Activated CD4-positive, alpha-beta T cell treated with anti-CD3 and anti-CD28 coated beads, Interleukin-2, amount 10 ng/mL, durations not matched to agents 7 days and 5 days (primary cell): ENCODE results near the gene DCAF17. TPM values are rescaled to one million over a fixed set of nuclear protein-coding genes. Genes with fewer than 3 reads are reported as not detected.
"Not testable (repeated sequence)": the region's sequence is repeated elsewhere in the genome, so short reads cannot be mapped to it uniquely, and the experiment has no call there.

ENCODE experiments used
- CTCF ChIA-PET: fragments of 350-600 bp; sonication (Branson Sonifier 250); formaldehyde crosslinking; loops from one replicate; lab custom pipeline; 2021; ENCODE audit warnings: antibody characterized with exemption; lab: Charles Lee
- POLR2A ChIA-PET: fragments of 350-600 bp; sonication (Branson Sonifier 250); formaldehyde crosslinking; loops from one replicate; lab custom pipeline; 2021; ENCODE audit warnings: antibody characterized with exemption; lab: Charles Lee
- DNase-seq: peaks from one replicate; pipeline ENCODE4 v3.0.0-alpha.2; 2020
- H3K27ac Mint-ChIP-seq: one replicate; pipeline ENCODE4 v1.8.0; 2021; ENCODE audit warnings: mild to moderate bottlenecking, moderate library complexity, mixed read lengths
- H3K27me3 Mint-ChIP-seq: one replicate; pipeline ENCODE4 v1.8.0; 2021; ENCODE audit warnings: mixed read lengths
- H3K36me3 Mint-ChIP-seq: one replicate; pipeline ENCODE4 v1.8.0; 2021; ENCODE audit warnings: low read depth, mixed read lengths
- H3K4me1 Mint-ChIP-seq: one replicate; pipeline ENCODE4 v1.8.0; 2021; ENCODE audit warnings: mixed read lengths
- H3K4me3 Mint-ChIP-seq: one replicate; pipeline ENCODE4 v1.8.0; 2021; ENCODE audit warnings: mild to moderate bottlenecking, moderate library complexity, mixed read lengths
- H3K9me3 Mint-ChIP-seq: one replicate; pipeline ENCODE4 v1.8.0; 2021; ENCODE audit warnings: mixed read lengths
- total RNA-seq, 2 experiments: library from RNA; stranded (reverse); gene quantifications; one replicate each; pipeline ENCODE4 v1.2.3, GENCODE V29; 2021

Gene DCAF17
- total RNA-seq, 2 experiments from 2014 or later: 15.8 to 19.0 TPM

- CTCF ChIA-PET: interaction anchor here (0.6 kb wide), 1 partner anchor 29 kb away, joined by 3 read pairs; no protein-coding TSS in a partner anchor
- POLR2A ChIA-PET: no interaction called here
- H3K4me1 Mint-ChIP-seq: peaks cover 17% of the 10 kb centered on the region
- H3K27me3 Mint-ChIP-seq: no peaks in the 10 kb centered on the region
- H3K36me3 Mint-ChIP-seq: peaks cover 12% of the 10 kb centered on the region
- no peak overlapping the region for H3K27ac Mint-ChIP-seq
- H3K4me3 Mint-ChIP-seq: no peak overlapping the region
- H3K9me3 Mint-ChIP-seq: no peaks in the 10 kb centered on the region
- DNase-seq: no peak
These were observed 21.4 kb upstream of the DCAF17 start for GRCh38 chr2:171412571-171413175.

- DNase-seq, POLR2A ChIA-PET, H3K9me3 Mint-ChIP-seq, H3K4me3 Mint-ChIP-seq, H3K27me3 Mint-ChIP-seq: not testable (repeated sequence)
- CTCF ChIA-PET: interaction anchor here (0.6 to 0.7 kb wide), 2 partner anchors 525 to 1211 kb away, joined by 4 to 5 read pairs; no protein-coding TSS in a partner anchor
- peak overlapping the region; percentile 9 for H3K27ac Mint-ChIP-seq
- H3K4me1 Mint-ChIP-seq: peaks cover 12% of the 10 kb centered on the region
- peaks cover 12% of the 10 kb centered on the region for H3K36me3 Mint-ChIP-seq
These were observed 19.4 kb upstream of the DCAF17 start for GRCh38 chr2:171414645-171415044.

GRCh38 chr2:171416009-171416926 is 17.8 kb upstream of the DCAF17 start:
- H3K9me3 Mint-ChIP-seq: no peaks in the 10 kb centered on the region
- peaks cover 10% of the 10 kb centered on the region for H3K36me3 Mint-ChIP-seq
- H3K27me3 Mint-ChIP-seq: no peaks in the 10 kb centered on the region
- peaks cover 16% of the 10 kb centered on the region for H3K4me1 Mint-ChIP-seq
- H3K27ac Mint-ChIP-seq: no peak overlapping the region
- DNase-seq: peak; percentile 86
- no peak overlapping the region for H3K4me3 Mint-ChIP-seq
- ChIA-PET CTCF (interaction anchor here (0.8 to 2.1 kb wide), 25 partner anchors 9 to 487 kb away, joined by 3 to 25 read pairs (median 4); partner anchors contain the start of genes DCAF17, GORASP2 and METTL8), POLR2A (interaction anchor here (0.6 to 0.9 kb wide), 2 partner anchors 18 to 132 kb away, joined by 3 read pairs; partner anchors contain the start of genes DCAF17 and METTL8)

DNA sequence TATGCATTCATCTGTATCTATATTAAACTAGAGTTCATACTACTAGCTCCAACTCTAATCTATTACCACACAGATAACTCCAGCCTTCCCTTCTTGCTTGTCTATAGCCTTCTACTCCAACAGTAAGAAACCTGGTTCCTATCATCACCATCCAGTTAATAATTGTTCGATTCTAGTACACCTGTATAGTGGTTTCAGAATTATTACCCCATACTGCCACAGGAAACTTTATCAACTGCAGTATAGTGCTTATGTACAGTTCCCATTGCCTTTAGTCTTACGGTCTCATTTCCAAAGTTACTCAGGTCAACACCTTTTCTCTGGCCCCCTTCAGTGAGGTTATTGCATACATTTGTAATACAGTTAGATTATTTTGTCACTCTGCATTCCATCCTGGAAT is 14.7 kb upstream of the DCAF17 start:
- POLR2A ChIA-PET: no interaction called here

DNA sequence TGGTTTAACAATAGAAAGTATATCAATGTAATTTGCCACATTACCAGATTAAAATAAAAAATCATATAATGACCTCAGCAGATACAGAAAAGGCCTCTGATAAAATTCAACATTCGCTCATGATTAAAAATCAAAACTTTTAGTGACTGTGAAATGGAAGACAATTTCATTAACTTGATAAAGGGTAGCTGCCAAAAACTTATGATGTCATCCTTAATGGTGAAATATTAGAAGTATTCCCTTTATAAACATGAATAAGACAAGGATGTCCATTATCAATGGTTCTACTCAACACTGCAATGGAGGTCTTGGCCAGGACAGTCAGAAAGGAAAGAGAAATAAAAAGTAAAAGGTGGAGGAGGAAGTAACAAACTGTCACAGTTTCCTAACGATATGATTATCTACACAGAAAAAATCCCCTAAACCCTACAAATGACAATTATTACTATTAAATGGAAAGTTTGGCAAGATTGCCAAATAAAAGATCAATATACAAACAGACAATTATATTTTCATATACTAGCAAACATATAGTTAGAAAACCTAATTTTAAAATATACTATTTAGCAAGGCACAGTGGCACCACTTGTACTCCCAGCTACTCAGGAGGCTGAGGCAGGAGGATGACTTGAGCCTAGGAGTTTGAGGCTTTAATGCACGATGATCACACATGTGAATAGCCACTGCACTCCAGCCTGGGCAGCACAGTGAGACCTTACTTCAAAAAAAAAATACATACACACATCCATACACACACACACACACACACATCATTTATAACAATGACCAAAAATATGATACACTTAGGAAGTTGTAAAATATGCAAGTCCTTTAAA is 13.1 kb upstream of the DCAF17 start:
- ChIA-PET POLR2A (no interaction called here), CTCF (interaction anchor here (0.8 to 1.0 kb wide), 2 partner anchors 10 kb away, joined by 3 to 4 read pairs; no protein-coding TSS in a partner anchor)
- H3K4me1 Mint-ChIP-seq: peaks cover 8% of the 10 kb centered on the region
- DNase-seq: no peak
- no peaks in the 10 kb centered on the region for H3K27me3 Mint-ChIP-seq
- H3K4me3 Mint-ChIP-seq: no peak overlapping the region
- peaks cover 35% of the 10 kb centered on the region for H3K36me3 Mint-ChIP-seq
- H3K27ac Mint-ChIP-seq: no peak overlapping the region
- H3K9me3 Mint-ChIP-seq: peaks cover 32% of the 10 kb centered on the region

More for the DNA sequence above, 14.7 kb upstream of the DCAF17 start:
- Mint-ChIP-seq H3K27ac (no peak overlapping the region), H3K36me3 (peaks cover 28% of the 10 kb centered on the region), H3K4me3 (no peak overlapping the region), H3K9me3 (peaks cover 19% of the 10 kb centered on the region), H3K27me3 (no peaks in the 10 kb centered on the region), H3K4me1 (peaks cover 16% of the 10 kb centered on the region)
- no peak for DNase-seq
- CTCF ChIA-PET: interaction anchor here (1.2 kb wide), 1 partner anchor 447 kb away, joined by 4 read pairs; no protein-coding TSS in a partner anchor

- H3K27me3 Mint-ChIP-seq, DNase-seq, POLR2A ChIA-PET, H3K27ac Mint-ChIP-seq, CTCF ChIA-PET, H3K4me1 Mint-ChIP-seq, H3K4me3 Mint-ChIP-seq: not testable (repeated sequence)
- Mint-ChIP-seq H3K36me3 (peaks cover 37% of the 10 kb centered on the region), H3K9me3 (peaks cover 38% of the 10 kb centered on the region)
These were observed 11.1 kb upstream of the DCAF17 start for GRCh38 chr2:171422710-171423495.

DNA sequence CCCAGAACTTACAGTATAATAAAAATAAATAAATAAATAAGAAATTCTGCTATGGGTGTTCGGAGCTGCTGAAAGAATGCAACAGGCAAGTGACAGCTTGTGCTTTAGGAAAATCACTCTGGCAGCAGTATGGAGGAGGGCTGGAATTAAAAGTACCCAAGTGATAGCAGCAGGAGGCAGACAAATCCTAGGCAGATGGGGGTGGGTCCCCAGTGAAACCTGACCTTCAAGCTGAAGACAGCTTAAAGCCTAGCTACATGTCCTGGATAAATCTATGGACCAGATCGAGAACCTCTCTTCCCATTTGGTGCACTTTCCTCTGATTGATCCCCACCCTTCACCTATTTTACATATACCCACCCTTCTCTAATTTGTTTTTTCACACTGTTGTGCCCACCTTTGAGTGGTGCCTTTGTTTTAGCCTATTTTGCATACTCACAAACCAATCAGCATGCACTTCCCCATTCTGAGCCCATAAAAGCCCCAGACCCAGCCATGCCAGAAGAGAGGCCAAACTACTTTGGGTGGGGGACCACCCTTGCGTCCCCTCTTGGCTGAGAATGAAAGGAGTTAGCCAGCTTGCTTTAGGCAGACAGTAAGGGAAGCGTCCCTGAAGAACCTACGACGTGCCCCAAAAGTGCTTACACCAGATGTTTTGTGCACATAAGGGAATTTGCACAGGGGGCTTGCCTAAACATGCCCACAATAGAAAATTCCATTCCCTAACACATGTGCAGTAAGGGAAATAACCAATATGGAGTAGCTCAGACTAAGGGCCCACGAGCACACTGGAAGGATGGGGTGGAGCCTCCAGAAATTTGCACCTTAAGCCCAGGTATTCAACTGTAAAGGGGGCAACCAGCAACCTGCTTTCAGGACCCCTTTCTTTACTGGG is 3.3 kb upstream of the DCAF17 start:
- ChIA-PET CTCF (interaction anchor here (0.9 to 4.4 kb wide), 6 partner anchors 9 to 502 kb away, joined by 3 to 25 read pairs (median 6); partner anchors contain the start of gene GORASP2), POLR2A (no interaction called here)
- Mint-ChIP-seq H3K27ac (no peak overlapping the region), H3K36me3 (peaks cover 32% of the 10 kb centered on the region), H3K9me3 (peaks cover 20% of the 10 kb centered on the region), H3K4me1 (peaks cover 33% of the 10 kb centered on the region), H3K27me3 (no peaks in the 10 kb centered on the region), H3K4me3 (no peak overlapping the region)
- DNase-seq: no peak

DNA sequence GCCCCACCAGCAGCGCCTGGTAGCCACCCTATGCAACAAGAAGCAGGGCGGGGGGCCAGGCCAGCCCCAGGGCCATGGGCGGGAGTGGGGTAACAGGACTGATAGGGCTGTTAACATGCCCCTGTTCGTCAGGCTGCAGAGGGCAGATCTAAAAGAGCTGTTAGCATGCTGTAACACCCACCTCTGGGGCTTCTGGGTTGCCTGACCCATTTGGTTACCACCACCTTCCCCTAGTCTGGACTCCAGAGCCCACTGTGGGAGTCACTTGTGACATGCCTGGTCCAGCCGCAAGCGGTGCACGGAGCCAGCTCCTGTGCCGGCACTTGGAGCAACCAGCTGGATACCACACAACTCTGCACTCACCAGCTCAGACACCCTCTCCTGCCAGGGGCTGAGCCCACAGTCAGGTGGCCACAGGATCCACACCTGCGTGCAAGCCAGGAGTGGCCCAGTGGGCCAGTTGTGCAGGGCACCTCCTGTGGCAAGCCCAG is 2.3 kb upstream of the DCAF17 start:
- Mint-ChIP-seq H3K9me3 (peaks cover 20% of the 10 kb centered on the region), H3K4me1 (peaks cover 35% of the 10 kb centered on the region), H3K4me3 (no peak overlapping the region), H3K27me3 (no peaks in the 10 kb centered on the region), H3K27ac (no peak overlapping the region), H3K36me3 (peaks cover 39% of the 10 kb centered on the region)
- POLR2A ChIA-PET: no interaction called here
- CTCF ChIA-PET: interaction anchor here (1.0 to 4.4 kb wide), 5 partner anchors 10 to 503 kb away, joined by 3 to 25 read pairs (median 8); partner anchors contain the start of gene GORASP2
- no peak for DNase-seq

DNA sequence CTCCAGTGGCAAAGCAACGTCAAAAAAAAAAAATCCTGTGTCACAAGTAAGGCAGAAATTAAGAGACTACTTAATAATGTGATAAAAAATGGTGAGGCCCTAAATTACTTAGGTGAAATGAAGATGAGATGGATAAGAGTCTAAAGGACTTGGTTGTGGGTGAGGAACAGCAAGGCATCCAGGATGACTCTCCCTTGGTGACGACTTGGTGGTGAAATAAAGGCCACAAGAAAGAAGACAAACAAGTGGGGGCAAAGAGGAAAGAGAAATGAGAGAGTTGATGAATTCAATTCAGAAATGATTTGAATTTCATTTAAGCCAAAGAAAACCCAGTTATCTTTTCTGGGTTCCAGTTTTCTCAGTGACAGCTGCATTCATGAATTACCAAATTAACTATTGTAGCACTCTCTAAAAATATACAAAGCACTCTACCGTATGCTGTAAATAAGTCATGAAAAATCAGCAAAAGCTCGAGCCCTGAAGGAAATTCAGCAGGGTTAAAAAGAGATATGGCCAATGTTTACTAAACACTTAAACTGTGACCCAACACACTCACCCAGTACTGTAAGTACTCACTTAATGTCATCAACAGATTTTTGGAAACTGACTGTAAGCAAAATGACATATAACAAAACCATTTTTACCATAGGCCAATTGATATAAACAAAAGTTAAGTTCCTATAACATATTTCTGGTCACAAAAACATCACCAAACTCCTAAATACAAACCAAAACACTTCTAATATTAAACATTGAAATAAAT is 1.6 kb upstream of the DCAF17 start:
- no peak for DNase-seq
- Mint-ChIP-seq H3K4me1 (peaks cover 37% of the 10 kb centered on the region), H3K27me3 (no peaks in the 10 kb centered on the region), H3K27ac (peak overlapping the region; percentile 94), H3K36me3 (peaks cover 45% of the 10 kb centered on the region), H3K9me3 (peaks cover 15% of the 10 kb centered on the region), H3K4me3 (peak overlapping the region; percentile 83)
- ChIA-PET CTCF (interaction anchor here (0.9 to 4.4 kb wide), 5 partner anchors 16 to 503 kb away, joined by 3 to 25 read pairs (median 8); partner anchors contain the start of gene GORASP2), POLR2A (no interaction called here)
